HEK293 (cell line): Measurements from ENCODE around the gene ZSCAN12.
A peak's percentile ranks its signal among the peaks of the same experiment; 100 is the strongest.

Experiments used
- EGR2 ChIP-seq: fragments of 450-650 bp; formaldehyde crosslinking; IDR thresholded peaks from 2 replicates; pipeline ENCODE4 v1.5.1; 2016; ENCODE audit warnings: low read depth, missing biosample characterization, missing genetic modification characterization
- GLIS1 ChIP-seq: fragments of 450-650 bp; formaldehyde crosslinking; IDR thresholded peaks from 2 replicates; pipeline ENCODE4 v1.5.1; 2016; ENCODE audit warnings: missing biosample characterization, missing genetic modification characterization
- HOXD13 ChIP-seq: sonication (generic); formaldehyde crosslinking; IDR thresholded peaks from 2 replicates; pipeline ENCODE4 v1.8.0; 2022; ENCODE audit warnings: missing genetic modification reagents, borderline replicate concordance
- KLF7 ChIP-seq: fragments of 450-650 bp; formaldehyde crosslinking; IDR thresholded peaks from 2 replicates; pipeline ENCODE4 v1.5.1; 2016; ENCODE audit warnings: missing biosample characterization, missing genetic modification characterization, borderline replicate concordance
- MYNN ChIP-seq: fragments of 450-650 bp; formaldehyde crosslinking; IDR thresholded peaks from 2 replicates; pipeline ENCODE4 v1.5.1; 2016; ENCODE audit warnings: missing biosample characterization, missing genetic modification characterization, borderline replicate concordance
- MZF1 ChIP-seq: fragments of 450-650 bp; formaldehyde crosslinking; IDR thresholded peaks from 2 replicates; pipeline ENCODE4 v1.5.1; 2017; ENCODE audit warnings: missing biosample characterization, missing genetic modification characterization, borderline replicate concordance
- SP2 ChIP-seq: fragments of 450-650 bp; formaldehyde crosslinking; IDR thresholded peaks from 2 replicates; pipeline ENCODE4 v1.5.1; 2016; ENCODE audit warnings: missing biosample characterization, missing genetic modification characterization
- SP7 ChIP-seq: fragments of 450-650 bp; formaldehyde crosslinking; IDR thresholded peaks from 2 replicates; pipeline ENCODE4 v1.5.1; 2016; ENCODE audit warnings: missing biosample characterization, missing genetic modification characterization
- TRIM28 ChIP-seq: IDR thresholded peaks from 2 replicates; pipeline ENCODE4 v1.6.1; 2011; ENCODE audit warnings: low read length, control low read depth, borderline replicate concordance
- WT1 ChIP-seq: fragments of 450-650 bp; formaldehyde crosslinking; IDR thresholded peaks from 2 replicates; pipeline ENCODE4 v1.5.1; 2016; ENCODE audit warnings: missing biosample characterization, missing genetic modification characterization
- YY1 ChIP-seq: fragments of 450-650 bp; formaldehyde crosslinking; IDR thresholded peaks from 2 replicates; pipeline ENCODE4 v1.5.1; 2018; ENCODE audit warnings: missing biosample characterization, missing genetic modification characterization
- ZBTB17 ChIP-seq: fragments of 450-650 bp; formaldehyde crosslinking; IDR thresholded peaks from 2 replicates; pipeline ENCODE4 v1.5.1; 2016; ENCODE audit warnings: missing biosample characterization, missing genetic modification characterization
- ZBTB21 ChIP-seq: fragments of 450-650 bp; formaldehyde crosslinking; IDR thresholded peaks from 2 replicates; pipeline ENCODE4 v1.5.1; 2017; ENCODE audit warnings: missing biosample characterization, missing genetic modification characterization
- ZEB2 ChIP-seq: fragments of 450-650 bp; formaldehyde crosslinking; IDR thresholded peaks from 2 replicates; pipeline ENCODE4 v1.5.1; 2016; ENCODE audit warnings: missing biosample characterization, missing genetic modification characterization
- ZFP37 ChIP-seq: fragments of 450-650 bp; formaldehyde crosslinking; IDR thresholded peaks from 2 replicates; pipeline ENCODE4 v1.5.1; 2016; ENCODE audit warnings: missing biosample characterization, missing genetic modification characterization
- ZNF140 ChIP-seq: fragments of 450-650 bp; formaldehyde crosslinking; IDR thresholded peaks from 2 replicates; pipeline ENCODE4 v1.5.1; 2016; ENCODE audit warnings: missing biosample characterization, missing genetic modification characterization
- ZNF19 ChIP-seq: fragments of 450-650 bp; formaldehyde crosslinking; IDR thresholded peaks from 2 replicates; pipeline ENCODE4; 2016; ENCODE audit warnings: missing biosample characterization, missing genetic modification characterization, low read depth
- ZNF2 ChIP-seq: fragments of 450-650 bp; formaldehyde crosslinking; IDR thresholded peaks from 2 replicates; pipeline ENCODE4 v1.5.1; 2016; ENCODE audit warnings: missing biosample characterization, missing genetic modification characterization
- ZNF350 ChIP-seq: fragments of 450-650 bp; formaldehyde crosslinking; IDR thresholded peaks from 2 replicates; pipeline ENCODE4 v1.5.0; 2017; ENCODE audit warnings: missing biosample characterization, mild to moderate bottlenecking, missing genetic modification characterization
- ZNF449 ChIP-seq: fragments of 450-650 bp; formaldehyde crosslinking; IDR thresholded peaks from 2 replicates; pipeline ENCODE4 v1.5.1; 2017; ENCODE audit warnings: missing biosample characterization, mild to moderate bottlenecking, missing genetic modification characterization, moderate library complexity
- ZNF548 ChIP-seq: fragments of 450-650 bp; formaldehyde crosslinking; IDR thresholded peaks from 2 replicates; pipeline ENCODE4 v1.5.1; 2016; ENCODE audit warnings: missing biosample characterization, missing genetic modification characterization
- ZNF624 ChIP-seq: fragments of 450-650 bp; formaldehyde crosslinking; IDR thresholded peaks from 2 replicates; pipeline ENCODE4 v1.5.1; 2017; ENCODE audit warnings: missing biosample characterization, missing genetic modification characterization
- ZNF639 ChIP-seq: fragments of 450-650 bp; formaldehyde crosslinking; IDR thresholded peaks from 2 replicates; pipeline ENCODE4 v1.5.1; 2016; ENCODE audit warnings: missing biosample characterization, missing genetic modification characterization
- ZNF658 ChIP-seq: fragments of 450-650 bp; formaldehyde crosslinking; IDR thresholded peaks from 2 replicates; pipeline ENCODE4; 2016; ENCODE audit warnings: missing biosample characterization, missing genetic modification characterization
- TF ChIP-seq, protein P1 (sequence below): fragments of 450-650 bp; formaldehyde crosslinking; IDR thresholded peaks from 2 replicates; pipeline ENCODE4 v1.5.1; 2017; ENCODE audit warnings: missing biosample characterization, missing genetic modification characterization
- TF ChIP-seq, protein P2 (sequence below): fragments of 450-650 bp; IDR thresholded peaks from 2 replicates; pipeline ENCODE4 v1.5.1; 2018; ENCODE audit warnings: missing biosample characterization, missing genetic modification characterization
- TF ChIP-seq, protein P3 (sequence below): fragments of 450-650 bp; formaldehyde crosslinking; IDR thresholded peaks from 2 replicates; pipeline ENCODE4 v1.5.1; 2016; ENCODE audit warnings: missing biosample characterization, missing genetic modification characterization
- TF ChIP-seq, protein P4 (sequence below): fragments of 450-650 bp; formaldehyde crosslinking; IDR thresholded peaks from 2 replicates; pipeline ENCODE4 v1.5.1; 2016; ENCODE audit warnings: missing biosample characterization, missing genetic modification characterization
- TF ChIP-seq, protein P5 (sequence below): fragments of 450-650 bp; formaldehyde crosslinking; optimal IDR thresholded peaks from 2 replicates; pipeline ENCODE3; 2016; ENCODE audit warnings: missing biosample characterization, mild to moderate bottlenecking, missing genetic modification characterization

The ZSCAN12 gene

DNA sequence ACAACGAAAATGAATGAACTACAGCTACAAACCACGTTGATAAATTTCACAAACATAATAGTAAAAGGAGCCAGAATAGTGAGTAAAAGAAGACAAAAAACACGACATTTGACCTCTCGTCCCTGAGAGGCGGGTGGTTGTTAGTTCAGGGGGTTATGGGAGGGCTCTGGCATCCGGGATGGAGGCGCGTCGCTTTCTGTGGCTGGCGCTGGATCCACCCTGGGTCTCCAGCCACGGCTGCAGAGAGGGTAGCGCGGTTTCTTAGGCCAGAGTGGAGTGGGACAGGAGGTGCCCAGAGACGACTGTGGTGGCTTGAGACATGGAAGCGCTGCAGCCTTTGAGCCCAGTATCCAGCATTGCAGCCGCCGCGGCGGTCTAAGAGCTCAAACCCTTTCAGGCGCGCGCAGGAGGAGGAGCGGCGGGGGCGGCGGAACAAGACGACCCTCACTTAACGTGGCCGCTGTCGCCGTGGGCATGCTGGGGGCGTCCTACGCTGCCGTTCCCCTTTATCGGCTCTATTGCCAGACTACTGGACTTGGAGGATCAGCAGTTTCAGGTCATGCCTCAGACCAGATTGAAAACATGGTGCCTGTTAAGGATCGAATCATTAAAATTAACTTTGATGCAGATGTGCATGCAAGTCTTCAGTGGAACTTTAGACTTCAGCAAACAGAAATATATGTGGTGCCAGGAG, 47.4 kb upstream of the ZSCAN12 start (continued):
- TF ChIP-seq, protein P1, sequence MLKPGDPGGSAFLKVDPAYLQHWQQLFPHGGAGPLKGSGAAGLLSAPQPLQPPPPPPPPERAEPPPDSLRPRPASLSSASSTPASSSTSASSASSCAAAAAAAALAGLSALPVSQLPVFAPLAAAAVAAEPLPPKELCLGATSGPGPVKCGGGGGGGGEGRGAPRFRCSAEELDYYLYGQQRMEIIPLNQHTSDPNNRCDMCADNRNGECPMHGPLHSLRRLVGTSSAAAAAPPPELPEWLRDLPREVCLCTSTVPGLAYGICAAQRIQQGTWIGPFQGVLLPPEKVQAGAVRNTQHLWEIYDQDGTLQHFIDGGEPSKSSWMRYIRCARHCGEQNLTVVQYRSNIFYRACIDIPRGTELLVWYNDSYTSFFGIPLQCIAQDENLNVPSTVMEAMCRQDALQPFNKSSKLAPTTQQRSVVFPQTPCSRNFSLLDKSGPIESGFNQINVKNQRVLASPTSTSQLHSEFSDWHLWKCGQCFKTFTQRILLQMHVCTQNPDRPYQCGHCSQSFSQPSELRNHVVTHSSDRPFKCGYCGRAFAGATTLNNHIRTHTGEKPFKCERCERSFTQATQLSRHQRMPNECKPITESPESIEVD (tag by site-specific recombination): no peak
- TF ChIP-seq ZNF658 (tag by site-specific recombination) (no peak), ZFP37 (tag by site-specific recombination) (0 out of 2 replicates have a peak, but pooled peaks have one; percentile 22), HOXD13 (CRISPR knock-in tag) (no peak), ZNF449 (no peak), ZNF140 (tag by site-specific recombination) (no peak), SP2 (no peak; the same call in 1 of the 2 replicates), YY1 (0 out of 2 replicates have a peak, but pooled peaks have one; percentile 23), KLF7 (tag by site-specific recombination) (no peak), GLIS1 (tag by site-specific recombination) (no peak), SP7 (tag by site-specific recombination) (no peak), EGR2 (tag by site-specific recombination) (peak; percentile 75), ZNF624 (tag by site-specific recombination) (no peak), ZNF548 (tag by site-specific recombination) (no peak), ZBTB17 (tag by site-specific recombination) (peak; percentile 83), WT1 (tag by site-specific recombination) (no peak), MZF1 (tag by site-specific recombination) (no peak), ZNF350 (tag by site-specific recombination) (no peak), ZNF19 (tag by site-specific recombination) (no peak), TRIM28 (no peak), ZEB2 (no peak), ZBTB21 (tag by site-specific recombination) (no peak), ZNF639 (tag by site-specific recombination) (no peak), ZNF2 (no peak), MYNN (tag by site-specific recombination) (no peak)
- TF ChIP-seq, protein P2, sequence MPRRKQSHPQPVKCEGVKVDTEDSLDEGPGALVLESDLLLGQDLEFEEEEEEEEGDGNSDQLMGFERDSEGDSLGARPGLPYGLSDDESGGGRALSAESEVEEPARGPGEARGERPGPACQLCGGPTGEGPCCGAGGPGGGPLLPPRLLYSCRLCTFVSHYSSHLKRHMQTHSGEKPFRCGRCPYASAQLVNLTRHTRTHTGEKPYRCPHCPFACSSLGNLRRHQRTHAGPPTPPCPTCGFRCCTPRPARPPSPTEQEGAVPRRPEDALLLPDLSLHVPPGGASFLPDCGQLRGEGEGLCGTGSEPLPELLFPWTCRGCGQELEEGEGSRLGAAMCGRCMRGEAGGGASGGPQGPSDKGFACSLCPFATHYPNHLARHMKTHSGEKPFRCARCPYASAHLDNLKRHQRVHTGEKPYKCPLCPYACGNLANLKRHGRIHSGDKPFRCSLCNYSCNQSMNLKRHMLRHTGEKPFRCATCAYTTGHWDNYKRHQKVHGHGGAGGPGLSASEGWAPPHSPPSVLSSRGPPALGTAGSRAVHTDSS (tag by site-specific recombination): no peak
- TF ChIP-seq, protein P3, sequence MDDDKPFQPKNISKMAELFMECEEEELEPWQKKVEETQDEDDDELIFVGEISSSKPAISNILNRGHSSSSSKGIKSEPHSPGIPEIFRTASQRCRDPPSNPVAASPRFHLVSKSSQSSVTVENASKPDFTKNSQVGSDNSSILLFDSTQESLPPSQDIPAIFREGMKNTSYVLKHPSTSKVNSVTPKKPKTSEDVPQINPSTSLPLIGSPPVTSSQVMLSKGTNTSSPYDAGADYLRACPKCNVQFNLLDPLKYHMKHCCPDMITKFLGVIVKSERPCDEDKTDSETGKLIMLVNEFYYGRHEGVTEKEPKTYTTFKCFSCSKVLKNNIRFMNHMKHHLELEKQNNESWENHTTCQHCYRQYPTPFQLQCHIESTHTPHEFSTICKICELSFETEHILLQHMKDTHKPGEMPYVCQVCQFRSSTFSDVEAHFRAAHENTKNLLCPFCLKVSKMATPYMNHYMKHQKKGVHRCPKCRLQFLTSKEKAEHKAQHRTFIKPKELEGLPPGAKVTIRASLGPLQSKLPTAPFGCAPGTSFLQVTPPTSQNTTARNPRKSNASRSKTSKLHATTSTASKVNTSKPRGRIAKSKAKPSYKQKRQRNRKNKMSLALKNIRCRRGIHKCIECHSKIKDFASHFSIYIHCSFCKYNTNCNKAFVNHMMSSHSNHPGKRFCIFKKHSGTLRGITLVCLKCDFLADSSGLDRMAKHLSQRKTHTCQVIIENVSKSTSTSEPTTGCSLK (tag by site-specific recombination): no peak
- TF ChIP-seq, protein P4, sequence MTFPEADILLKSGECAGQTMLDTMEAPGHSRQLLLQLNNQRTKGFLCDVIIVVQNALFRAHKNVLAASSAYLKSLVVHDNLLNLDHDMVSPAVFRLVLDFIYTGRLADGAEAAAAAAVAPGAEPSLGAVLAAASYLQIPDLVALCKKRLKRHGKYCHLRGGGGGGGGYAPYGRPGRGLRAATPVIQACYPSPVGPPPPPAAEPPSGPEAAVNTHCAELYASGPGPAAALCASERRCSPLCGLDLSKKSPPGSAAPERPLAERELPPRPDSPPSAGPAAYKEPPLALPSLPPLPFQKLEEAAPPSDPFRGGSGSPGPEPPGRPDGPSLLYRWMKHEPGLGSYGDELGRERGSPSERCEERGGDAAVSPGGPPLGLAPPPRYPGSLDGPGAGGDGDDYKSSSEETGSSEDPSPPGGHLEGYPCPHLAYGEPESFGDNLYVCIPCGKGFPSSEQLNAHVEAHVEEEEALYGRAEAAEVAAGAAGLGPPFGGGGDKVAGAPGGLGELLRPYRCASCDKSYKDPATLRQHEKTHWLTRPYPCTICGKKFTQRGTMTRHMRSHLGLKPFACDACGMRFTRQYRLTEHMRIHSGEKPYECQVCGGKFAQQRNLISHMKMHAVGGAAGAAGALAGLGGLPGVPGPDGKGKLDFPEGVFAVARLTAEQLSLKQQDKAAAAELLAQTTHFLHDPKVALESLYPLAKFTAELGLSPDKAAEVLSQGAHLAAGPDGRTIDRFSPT (tag by site-specific recombination): no peak
- TF ChIP-seq, protein P5, sequence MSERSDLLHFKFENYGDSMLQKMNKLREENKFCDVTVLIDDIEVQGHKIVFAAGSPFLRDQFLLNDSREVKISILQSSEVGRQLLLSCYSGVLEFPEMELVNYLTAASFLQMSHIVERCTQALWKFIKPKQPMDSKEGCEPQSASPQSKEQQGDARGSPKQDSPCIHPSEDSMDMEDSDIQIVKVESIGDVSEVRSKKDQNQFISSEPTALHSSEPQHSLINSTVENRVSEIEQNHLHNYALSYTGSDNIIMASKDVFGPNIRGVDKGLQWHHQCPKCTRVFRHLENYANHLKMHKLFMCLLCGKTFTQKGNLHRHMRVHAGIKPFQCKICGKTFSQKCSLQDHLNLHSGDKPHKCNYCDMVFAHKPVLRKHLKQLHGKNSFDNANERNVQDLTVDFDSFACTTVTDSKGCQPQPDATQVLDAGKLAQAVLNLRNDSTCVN: peak; percentile 81
